ENCODE results near the gene NRG3.

DNA sequence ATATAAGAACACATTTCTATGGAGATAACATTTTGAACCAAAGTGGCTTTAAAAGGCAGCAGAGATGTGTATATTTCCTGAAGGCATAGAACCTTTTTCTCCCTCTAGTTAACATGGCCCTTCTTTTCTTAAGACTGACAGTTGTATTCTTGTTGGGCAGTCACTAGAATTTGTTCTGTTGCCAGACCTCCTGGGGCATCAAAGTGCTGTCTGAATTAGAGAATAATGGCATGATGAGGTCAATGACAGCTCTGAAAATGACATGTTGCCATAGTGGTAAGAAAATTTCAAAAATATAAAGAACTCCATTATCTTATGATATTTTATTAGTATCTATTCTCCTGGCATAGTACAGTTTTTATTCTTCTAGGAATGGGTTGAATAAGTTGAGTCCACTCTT is 446.7 kb downstream of the NRG3 start:
- TF ChIP-seq EZH2 (IDR thresholded peaks at IDR 0.05): no peak
- no peak for TF ChIP-seq POLR2AphosphoS5 (IDR thresholded peaks at IDR 0.05; ENCODE audit: borderline replicate concordance, low read depth, low read length)

Data from SK-N-MC (cell line).